Naive thymus-derived CD4-positive, alpha-beta T cell (primary cell): Measurements from ENCODE around the gene SSNA1. TPM values are rescaled to one million over a fixed set of nuclear protein-coding genes. Genes with fewer than 3 reads are reported as not detected.

Source experiments
- ATAC-seq: fragments of 150-1000 bp; cut with Tn5 transposase; 2 replicates; pipeline ENCODE4 v1.10.0; 2021; ENCODE audit warnings: mild to moderate bottlenecking, moderate library complexity
- CTCF ChIA-PET: fragments of 350-600 bp; sonication (Branson Sonifier 250); formaldehyde crosslinking; loops from one replicate; lab custom pipeline; 2021; ENCODE audit warnings: antibody characterized with exemption; lab: Charles Lee
- POLR2A ChIA-PET: fragments of 350-600 bp; sonication (Branson Sonifier 250); formaldehyde crosslinking; loops from one replicate; lab custom pipeline; 2021; ENCODE audit warnings: antibody characterized with exemption, inconsistent platforms; lab: Charles Lee
- DNase-seq, 9 donors: peaks; one replicate each; pipeline versions ENCODE4 v3.0.0 to v3.0.0-alpha.2; 2020 to 2022; ENCODE audit warnings: mixed read lengths in 1 of 9
- H3K27ac ChIP-seq: one replicate; pipeline ENCODE4 v1.7.0; 2013; ENCODE audit warnings: mild to moderate bottlenecking, low read depth, low read length, moderate library complexity
- H3K27me3 ChIP-seq, 2 donors: one replicate each; pipeline ENCODE4 v1.7.0; 2013; ENCODE audit warnings: low read length in 2 of 2, mild to moderate bottlenecking in 2 of 2, moderate library complexity in 2 of 2; ENCODE audit not compliant: control insufficient read depth in 2 of 2, insufficient read depth in 2 of 2
- H3K36me3 ChIP-seq, 3 experiments: 1 replicate in 2 of 3; 2 replicates in 1 of 3; pipeline ENCODE4 v1.7.0; 2013; ENCODE audit warnings: low read length in 3 of 3, mild to moderate bottlenecking in 3 of 3, moderate library complexity in 1 of 3; ENCODE audit not compliant: insufficient read depth in 3 of 3, control insufficient read depth in 2 of 3
- H3K4me1 ChIP-seq, 2 donors: one replicate each; pipeline ENCODE4 v1.7.0; 2013; ENCODE audit warnings: low read length in 2 of 2, mild to moderate bottlenecking in 2 of 2, moderate library complexity in 1 of 2; ENCODE audit not compliant: control insufficient read depth in 2 of 2, insufficient read depth in 2 of 2
- H3K4me3 ChIP-seq: 2 replicates; pipeline ENCODE4 v1.7.0; 2013; ENCODE audit warnings: mild to moderate bottlenecking, low read length
- H3K9me3 ChIP-seq, 3 experiments: 1 replicate in 2 of 3; 2 replicates in 1 of 3; pipeline ENCODE4 v1.7.0; 2013; ENCODE audit warnings: low read length in 3 of 3; ENCODE audit not compliant: control insufficient read depth in 2 of 3
- H3K27ac Mint-ChIP-seq, 9 donors: one replicate each; pipeline ENCODE4 v1.8.0; 2020 to 2022; ENCODE audit warnings: mixed read lengths in 9 of 9, mild to moderate bottlenecking in 8 of 9, moderate library complexity in 5 of 9, inconsistent platforms in 2 of 9
- H3K27me3 Mint-ChIP-seq, 5 donors: one replicate each; pipeline ENCODE4 v1.8.0; 2021 to 2022; ENCODE audit warnings: mixed read lengths in 5 of 5, mild to moderate bottlenecking in 1 of 5
- H3K36me3 Mint-ChIP-seq, 5 donors: one replicate each; pipeline ENCODE4 v1.8.0; 2020 to 2022; ENCODE audit warnings: mixed read lengths in 5 of 5, mild to moderate bottlenecking in 3 of 5, inconsistent platforms in 1 of 5
- H3K4me1 Mint-ChIP-seq, 7 donors: one replicate each; pipeline ENCODE4 v1.8.0; 2020 to 2022; ENCODE audit warnings: mixed read lengths in 7 of 7, mild to moderate bottlenecking in 3 of 7, inconsistent platforms in 1 of 7
- H3K4me3 Mint-ChIP-seq, 10 donors: one replicate each; pipeline ENCODE4 v1.8.0; 2020 to 2022; ENCODE audit warnings: mild to moderate bottlenecking in 10 of 10, mixed read lengths in 10 of 10, moderate library complexity in 6 of 10, inconsistent platforms in 2 of 10
- H3K9me3 Mint-ChIP-seq, 11 donors: one replicate each; pipeline ENCODE4 v1.8.0; 2020 to 2022; ENCODE audit warnings: mixed read lengths in 11 of 11, mild to moderate bottlenecking in 4 of 11, inconsistent platforms in 1 of 11, moderate library complexity in 1 of 11
- intact Hi-C, 2 donors: fragments of 100-400 bp; cut with micrococcal nuclease; formaldehyde crosslinking; loops; one replicate each; pipeline ENCODE4 v1.15.1; 2023
- polyA plus RNA-seq, 2 donors: library from polyadenylated mRNA; unstranded; fragments of 300-500 nt; fragmentation: Illumina TruSeq; gene quantifications; one replicate each; pipeline ENCODE4 v1.2.3, GENCODE V29; 2021
- total RNA-seq, 6 experiments: library from RNA in 5 of 6; stranded (reverse) in 5 of 6; gene quantifications; 1 replicate in 5 of 6; 2 replicates in 1 of 6; pipeline ENCODE4 v1.2.3 and lab custom pipeline; 2021 to 2026

The SSNA1 gene
- total and polyA plus RNA-seq, 7 experiments from 2014 or later: 37.9 to 133 (median 47.0) TPM

DNA sequence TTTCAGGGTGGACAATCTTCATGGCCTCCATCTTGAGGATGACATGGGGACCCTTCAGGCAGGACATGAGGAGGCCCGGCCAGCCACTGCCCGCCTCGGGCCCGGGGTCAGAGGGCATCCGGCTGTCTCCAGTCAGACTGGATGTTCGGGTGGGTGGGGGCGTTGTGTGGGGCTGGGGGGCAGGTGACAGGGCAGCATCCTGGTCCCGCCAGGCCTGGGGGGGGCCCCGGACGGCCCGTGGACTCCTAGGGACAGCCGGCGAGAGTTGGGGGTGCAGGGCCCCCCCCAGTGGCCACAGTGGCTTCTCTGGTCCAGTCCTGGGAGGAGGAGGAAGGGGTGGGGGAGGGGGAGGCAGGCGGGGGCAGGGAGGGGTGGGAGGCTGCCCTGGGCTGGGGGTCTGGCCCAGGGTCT is 32.6 kb downstream of the SSNA1 start:
- intact Hi-C loops: loop anchor here in 1 of 2 donors (5.0 to 10.0 kb wide), 2 partner anchors 276 to 674 kb away; partner anchors contain the start of genes C8G, FBXW5 and NOTCH1
- Mint-ChIP-seq H3K36me3 (no peaks in the 10 kb centered on the region), H3K27ac (no peak overlapping the region), H3K4me3 (peak overlapping the region in 4 of 10 donors; percentile 38 to 66 (median 48)), H3K4me1 (peaks cover 0 to 11% (median 2%) of the 10 kb centered on the region in 7 donors), H3K9me3 (no peaks in the 10 kb centered on the region), H3K27me3 (no peaks in the 10 kb centered on the region)
- H3K4me1 ChIP-seq: peaks cover 5% of the 10 kb centered on the region in 2 donors
- DNase-seq: no peak
- no peak overlapping the region for H3K27ac ChIP-seq
- ChIA-PET CTCF (interaction anchor here (0.6 kb wide), 1 partner anchor 196 kb away, joined by 3 read pairs; no protein-coding TSS in a partner anchor), POLR2A (interaction anchor here (0.9 to 4.9 kb wide), 2 partner anchors 15 to 20 kb away, joined by 3 to 42 read pairs; partner anchors contain the start of genes NDOR1, TMEM203 and TUBB4B)
- no peaks in the 10 kb centered on the region for H3K9me3 ChIP-seq
- peaks cover 0 to 6% (median 0%) of the 10 kb centered on the region in 3 experiments for H3K36me3 ChIP-seq
- H3K27me3 ChIP-seq: no peaks in the 10 kb centered on the region
- H3K4me3 ChIP-seq: no peak overlapping the region
- no peak for ATAC-seq

DNA sequence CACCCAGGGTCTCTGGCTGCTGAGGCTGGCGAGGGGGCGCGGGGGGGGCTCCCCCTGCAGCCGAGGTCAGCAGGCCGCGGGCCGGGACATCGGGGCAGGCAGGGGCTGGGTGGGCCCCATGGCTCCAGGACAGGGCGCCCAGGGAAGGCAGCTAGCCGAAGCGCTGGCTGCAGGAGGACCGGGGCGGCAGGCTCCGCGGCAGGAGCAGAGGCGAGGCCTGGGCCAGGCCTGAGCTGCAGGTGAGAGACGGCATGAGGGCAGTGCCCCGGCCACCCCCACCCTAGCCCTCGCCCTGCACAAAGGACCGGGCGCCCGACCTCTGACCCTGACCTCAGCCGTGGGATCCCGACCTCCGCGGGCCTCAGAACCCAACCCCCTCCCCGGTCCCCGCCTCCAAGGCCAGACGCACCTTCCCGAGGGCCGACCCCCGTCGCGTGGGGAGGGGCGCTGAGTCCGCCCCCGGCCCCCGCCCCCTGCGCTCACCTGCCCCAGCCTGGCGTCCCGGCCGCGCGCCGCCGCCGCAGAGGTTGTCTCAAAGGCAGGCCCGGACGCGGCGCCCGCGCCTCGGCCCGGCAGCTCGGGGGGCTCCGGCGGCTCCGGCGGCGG is 33.1 kb downstream of the SSNA1 start:
- intact Hi-C loops: loop anchor here in 1 of 2 donors (5.0 to 10.0 kb wide), 2 partner anchors 277 to 674 kb away; partner anchors contain the start of genes C8G, FBXW5 and NOTCH1
- no peak overlapping the region for H3K27ac Mint-ChIP-seq
- peak overlapping the region in 2 of 10 donors; percentile 23 to 41 for H3K4me3 Mint-ChIP-seq
- H3K36me3 Mint-ChIP-seq: no peaks in the 10 kb centered on the region
- ChIA-PET CTCF (interaction anchor here (1.2 kb wide), 1 partner anchor 21 kb away, joined by 3 read pairs; the partner anchor contains the start of gene TPRN), POLR2A (interaction anchor here (0.9 to 4.9 kb wide), 4 partner anchors 16 to 135 kb away, joined by 3 to 42 read pairs (median 10); partner anchors contain the start of genes MAN1B1, NDOR1, TMEM203 and TUBB4B)
- Histone ChIP-seq H3K4me1 (peaks cover 5% of the 10 kb centered on the region in 2 donors), H3K36me3 (peaks cover 0 to under 1% (median 0%) of the 10 kb centered on the region in 3 experiments), H3K4me3 (no peak overlapping the region), H3K27me3 (no peaks in the 10 kb centered on the region), H3K27ac (no peak overlapping the region), H3K9me3 (no peaks in the 10 kb centered on the region)
- no peaks in the 10 kb centered on the region for H3K9me3 Mint-ChIP-seq
- DNase-seq (no peak), ATAC-seq (no peak)
- H3K4me1 Mint-ChIP-seq: peaks cover 0 to 11% (median 3%) of the 10 kb centered on the region in 7 donors
- H3K27me3 Mint-ChIP-seq: no peaks in the 10 kb centered on the region

GRCh38 chr9:137222190-137223077 is 34.0 kb downstream of the SSNA1 start, which contains the start of gene RNF208:
Gene RNF208 (minus strand): TSS chr9:137222240. CDS start chr9:137221212, 1,028 bp downstream.
- POLR2A ChIA-PET: interaction anchor here (0.8 to 4.9 kb wide), 19 partner anchors 13 to 152 kb away, joined by 3 to 42 read pairs (median 6); partner anchors contain the start of genes ANAPC2, MAN1B1, NDOR1 and SAPCD2
- intact Hi-C loops: loop anchor here (1.0 to 10.0 kb wide), 17 partner anchors 14 to 675 kb away; partner anchors contain the start of genes ANAPC2 (in 2 of the 2), MAN1B1 (in 2 of the 2), NDOR1 (in 2 of the 2) and NELFB (in 2 of the 2)
- H3K4me3 Mint-ChIP-seq: peak within 1 kb of the TSS; percentile 78 to 88 (median 82)
- no peaks in the 10 kb centered on the region for H3K27me3 ChIP-seq
- no peaks in the 10 kb centered on the region for H3K36me3 ChIP-seq
- H3K4me1 Mint-ChIP-seq: peaks cover under 1 to 12% (median 4%) of the 10 kb centered on the region in 7 donors
- no peaks in the 10 kb centered on the region for H3K9me3 Mint-ChIP-seq
- ATAC-seq (no peak), DNase-seq (peak in 4 of 9 donors; percentile 26 to 51 (median 31))
- H3K27me3 Mint-ChIP-seq: peaks cover 0 to 1% (median 0%) of the 10 kb centered on the region in 5 donors
- no peaks in the 10 kb centered on the region for H3K9me3 ChIP-seq
- CTCF ChIA-PET: interaction anchor here (0.9 to 1.5 kb wide), 3 partner anchors 13 to 176 kb away, joined by 3 to 4 read pairs (median 3); partner anchors contain the start of genes NPDC1 and TPRN
- H3K4me3 ChIP-seq: peak within 1 kb of the TSS; percentile 69
- no peaks in the 10 kb centered on the region for H3K36me3 Mint-ChIP-seq
- H3K27ac Mint-ChIP-seq: peak within 1 kb of the TSS in 5 of 9 donors; percentile 54 to 92 (median 75)
- H3K4me1 ChIP-seq: peaks cover 8% of the 10 kb centered on the region in 2 donors
- H3K27ac ChIP-seq: peak within 1 kb of the TSS; percentile 80

DNA sequence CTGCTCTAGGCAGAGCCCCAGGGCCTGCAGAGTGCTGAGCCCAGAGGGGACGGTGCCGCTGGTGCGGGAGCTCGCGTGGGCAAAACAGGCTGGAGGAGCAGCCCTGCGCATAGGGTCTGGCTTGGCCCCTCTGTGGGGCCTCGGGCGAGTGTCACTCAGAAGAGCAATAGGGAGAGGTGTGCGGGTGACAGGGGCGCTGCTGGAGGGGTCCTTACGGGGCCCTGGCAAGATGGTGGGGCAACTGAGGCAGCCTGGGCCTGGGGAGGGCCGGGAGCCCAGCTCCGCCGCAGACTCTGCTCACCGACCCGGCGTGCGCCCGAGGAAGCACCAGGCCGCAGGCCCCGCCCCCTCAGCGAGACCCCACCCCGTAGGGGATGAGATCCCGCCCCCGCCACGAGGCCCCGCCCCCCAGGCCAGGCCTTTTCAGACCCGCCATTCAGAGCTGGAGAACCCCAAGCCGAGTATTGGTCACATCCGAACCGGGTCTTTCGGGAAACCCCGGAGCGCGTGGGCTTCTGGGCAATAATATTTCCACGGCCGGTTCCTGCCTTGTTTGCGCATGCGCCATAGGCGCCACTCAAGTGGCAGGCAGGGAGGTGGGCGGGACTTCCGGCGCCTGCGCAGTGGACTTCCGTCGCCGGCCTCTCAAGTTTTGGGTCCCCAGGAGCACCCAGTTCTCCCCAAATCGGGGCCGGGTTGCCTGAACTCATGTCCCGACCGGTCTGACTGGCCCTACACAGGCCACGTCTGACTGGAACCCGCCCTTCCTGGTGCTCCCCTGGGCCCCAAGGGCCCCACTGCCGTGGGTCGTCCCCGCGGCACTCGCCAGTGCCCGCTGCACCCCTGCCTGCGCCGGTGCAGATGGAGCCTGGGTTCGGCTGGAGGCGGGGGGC is 34.8 kb downstream of the SSNA1 start:
- Mint-ChIP-seq H3K4me3 (peak overlapping the region; percentile 78 to 88 (median 82)), H3K36me3 (no peaks in the 10 kb centered on the region), H3K4me1 (peaks cover 5 to 15% (median 6%) of the 10 kb centered on the region in 7 donors), H3K9me3 (no peaks in the 10 kb centered on the region), H3K27ac (peak overlapping the region in 7 of 9 donors; percentile 21 to 92 (median 75)), H3K27me3 (peaks cover 0 to 6% (median 4%) of the 10 kb centered on the region in 5 donors)
- intact Hi-C loops: loop anchor here (1.0 to 10.0 kb wide), 17 partner anchors 13 to 676 kb away; partner anchors contain the start of genes ANAPC2 (in 2 of the 2), MAN1B1 (in 2 of the 2), NDOR1 (in 2 of the 2) and NELFB (in 2 of the 2)
- Histone ChIP-seq H3K27me3 (no peaks in the 10 kb centered on the region), H3K9me3 (no peaks in the 10 kb centered on the region), H3K4me1 (peaks cover 9 to 11% of the 10 kb centered on the region in 2 donors), H3K27ac (peak overlapping the region; percentile 91), H3K36me3 (no peaks in the 10 kb centered on the region), H3K4me3 (peak overlapping the region; percentile 86)
- POLR2A ChIA-PET: interaction anchor here (0.5 to 4.9 kb wide), 25 partner anchors 13 to 153 kb away, joined by 3 to 42 read pairs (median 4); partner anchors contain the start of genes ANAPC2, MAN1B1, NDOR1 and NELFB
- ATAC-seq (peak; percentile 97), DNase-seq (peak; percentile 93 to 99 (median 99))
- CTCF ChIA-PET: interaction anchor here (0.5 to 1.5 kb wide), 5 partner anchors 12 to 226 kb away, joined by 3 to 4 read pairs (median 3); partner anchors contain the start of genes NPDC1 and SSNA1
